BLaER1 treated with 17β-estradiol and CSF1 and Interleukin-3, amounts not matched to agents 10 nM and 100 nM (cell line): ENCODE data around the gene RHEBL1.

Source experiments
- H3K27ac ChIP-seq, 11 experiments: shearing (Covaris generic); formaldehyde crosslinking; 2 replicates each; pipeline ENCODE4 v1.8.1; 2022
- H3K27me3 ChIP-seq, 11 experiments: shearing (Covaris generic); formaldehyde crosslinking; 2 replicates each; pipeline ENCODE4 v1.8.1; 2022
- H3K36me3 ChIP-seq, 11 experiments: shearing (Covaris generic); formaldehyde crosslinking; 2 replicates each; pipeline ENCODE4 v1.8.1; 2022
- H3K4me1 ChIP-seq, 10 experiments: shearing (Covaris generic); formaldehyde crosslinking; 2 replicates each; pipeline ENCODE4 v1.8.1; 2022
- H3K4me2 ChIP-seq, 11 experiments: shearing (Covaris generic); formaldehyde crosslinking; 2 replicates each; pipeline ENCODE4 v1.8.1; 2022
- H3K4me3 ChIP-seq, 10 experiments: shearing (Covaris generic); formaldehyde crosslinking; 2 replicates each; pipeline ENCODE4 v1.8.1; 2022
- H3K9ac ChIP-seq, 11 experiments: shearing (Covaris generic); formaldehyde crosslinking; 2 replicates each; pipeline ENCODE4 v1.8.1; 2022
- H3K9me3 ChIP-seq, 11 experiments: shearing (Covaris generic); formaldehyde crosslinking; replicated peaks in 1 of 11; 2 replicates each; pipeline ENCODE4 v1.8.1; 2022
- H4K20me1 ChIP-seq, 11 experiments: shearing (Covaris generic); formaldehyde crosslinking; 2 replicates each; pipeline ENCODE4 v1.8.1; 2022
- Cebpa-rat ChIP-seq, 11 experiments: shearing (Covaris generic); IDR thresholded peaks; 2 replicates each; pipeline ENCODE4 v1.8.1; 2022

RHEBL1 gene

DNA sequence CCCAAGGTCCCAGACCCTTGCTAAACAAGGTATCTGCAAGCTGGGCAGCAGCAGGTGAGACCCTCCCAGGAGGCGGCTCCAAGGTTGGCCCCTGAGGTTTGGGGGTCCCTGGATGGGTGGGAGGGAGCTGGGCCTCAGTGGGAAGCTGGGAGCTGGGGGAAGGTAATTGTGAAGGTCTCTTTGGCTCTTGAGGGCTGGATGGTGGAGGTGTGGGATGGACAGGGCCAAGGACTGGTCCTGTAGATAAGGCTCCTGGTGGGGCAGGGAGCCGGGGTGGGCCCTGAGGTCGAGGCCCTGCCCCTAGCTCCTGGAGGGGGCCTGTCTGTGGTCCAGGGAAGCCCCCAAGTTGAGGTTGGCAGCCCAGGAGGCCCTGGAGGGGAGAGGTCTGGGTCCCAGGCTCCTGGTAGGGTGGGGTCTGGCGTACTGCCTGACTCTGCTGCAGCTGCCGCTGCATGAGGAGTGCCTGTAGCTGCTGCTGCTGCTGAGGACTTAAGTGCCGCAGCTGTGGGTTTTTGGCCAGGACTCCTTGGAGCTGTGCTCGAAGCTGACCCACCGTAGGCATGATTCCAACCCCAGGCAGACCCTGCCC, 38.1 kb downstream of the RHEBL1 start:
- Histone ChIP-seq H3K9me3 (no peaks in the 10 kb centered on the region), H4K20me1 (peaks cover 53 to 100% (median 90%) of the 10 kb centered on the region in 11 experiments), H3K4me3 (no peak overlapping the region), H3K36me3 (peaks cover 95 to 100% (median 99%) of the 10 kb centered on the region in 11 experiments), H3K27me3 (no peaks in the 10 kb centered on the region), H3K27ac (no peak overlapping the region), H3K4me2 (no peak overlapping the region), H3K9ac (no peak overlapping the region), H3K4me1 (peaks cover 0 to 20% (median 0%) of the 10 kb centered on the region in 10 experiments; a peak in 6 of 20 replicates)
- no peak for TF ChIP-seq Cebpa-rat (IDR thresholded peaks at IDR 0.05)

DNA sequence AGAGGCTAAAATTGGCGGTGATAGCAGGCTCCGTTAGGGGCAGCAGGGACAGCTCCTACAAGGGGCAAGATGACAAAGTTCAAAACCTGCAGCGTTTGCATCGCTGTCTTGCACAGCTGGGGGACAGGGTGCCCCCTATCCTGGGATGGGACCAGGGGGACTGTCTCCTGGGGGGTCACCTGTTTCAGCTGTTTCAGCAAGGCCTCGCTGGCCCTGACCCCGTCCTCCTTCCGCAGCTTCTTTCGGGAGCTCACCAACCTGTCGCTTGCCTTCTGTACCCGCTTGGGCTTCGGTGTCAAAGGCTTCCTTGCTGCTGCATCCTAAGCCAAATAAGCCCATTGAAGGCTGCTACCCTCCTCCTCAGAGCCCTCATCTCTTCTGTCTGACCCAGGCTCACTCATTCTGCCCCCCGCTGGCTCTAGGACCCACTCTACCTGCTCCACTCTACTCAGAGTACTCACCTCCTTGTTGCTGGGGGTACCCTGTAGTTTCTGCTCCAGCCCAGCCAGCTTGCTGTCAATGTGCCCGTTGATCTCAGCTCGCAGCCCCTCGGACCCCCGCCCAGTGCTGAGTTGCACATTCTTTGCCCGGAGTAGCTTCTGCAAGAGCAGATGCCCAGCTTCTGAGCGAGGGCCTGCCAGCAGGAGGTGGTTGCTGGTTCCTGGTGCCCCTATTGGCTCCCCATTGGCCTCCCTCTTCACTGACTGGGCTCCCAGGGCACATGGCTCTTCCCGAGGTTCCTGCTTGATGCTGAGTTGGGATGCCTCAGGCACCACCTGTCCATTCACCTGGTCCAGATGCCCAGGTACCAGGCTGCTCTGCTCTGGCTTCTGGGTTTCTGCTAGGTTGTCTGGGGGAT, 38.8 kb downstream of the RHEBL1 start:
- peaks cover 52 to 100% (median 90%) of the 10 kb centered on the region in 11 experiments for H4K20me1 ChIP-seq
- no peak overlapping the region for H3K9ac ChIP-seq
- TF ChIP-seq Cebpa-rat (IDR thresholded peaks at IDR 0.05): no peak
- no peak overlapping the region for H3K27ac ChIP-seq
- no peaks in the 10 kb centered on the region for H3K9me3 ChIP-seq
- no peaks in the 10 kb centered on the region for H3K27me3 ChIP-seq
- no peak overlapping the region for H3K4me2 ChIP-seq
- H3K4me3 ChIP-seq: no peak overlapping the region
- H3K4me1 ChIP-seq: peaks cover 0 to 20% (median 0%) of the 10 kb centered on the region in 10 experiments; a peak in 6 of 20 replicates
- H3K36me3 ChIP-seq: peaks cover 95 to 100% (median 99%) of the 10 kb centered on the region in 11 experiments

DNA sequence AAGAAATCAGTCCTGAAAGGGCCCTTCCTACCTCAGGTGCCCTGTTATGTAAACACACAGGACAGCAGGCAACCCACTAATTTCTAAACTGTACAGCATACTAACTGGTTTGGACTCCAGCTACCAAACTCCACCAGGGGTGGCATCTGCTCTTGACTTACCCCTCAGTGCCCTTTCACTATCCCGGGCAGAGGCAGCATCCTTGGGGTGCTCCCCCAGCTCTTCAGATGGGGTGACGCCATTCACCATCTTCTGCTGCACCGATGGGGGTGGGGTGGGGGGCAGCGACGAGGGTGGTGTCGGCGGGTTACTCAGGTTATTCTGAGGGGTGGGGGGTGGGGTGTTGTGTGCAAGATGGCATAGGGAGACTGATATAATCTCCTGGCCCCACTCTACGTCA, 39.7 kb downstream of the RHEBL1 start:
- H3K4me1 ChIP-seq: peaks cover 0 to 20% (median 0%) of the 10 kb centered on the region in 10 experiments; a peak in 6 of 20 replicates
- H3K4me3 ChIP-seq: no peak overlapping the region
- peaks cover 95 to 100% (median 99%) of the 10 kb centered on the region in 11 experiments for H3K36me3 ChIP-seq
- H3K9ac ChIP-seq: no peak overlapping the region
- peaks cover 53 to 100% (median 90%) of the 10 kb centered on the region in 11 experiments for H4K20me1 ChIP-seq
- H3K27ac ChIP-seq: no peak overlapping the region
- H3K27me3 ChIP-seq: no peaks in the 10 kb centered on the region
- no peak overlapping the region for H3K4me2 ChIP-seq
- no peaks in the 10 kb centered on the region for H3K9me3 ChIP-seq
- no peak for TF ChIP-seq Cebpa-rat (IDR thresholded peaks at IDR 0.05)

DNA sequence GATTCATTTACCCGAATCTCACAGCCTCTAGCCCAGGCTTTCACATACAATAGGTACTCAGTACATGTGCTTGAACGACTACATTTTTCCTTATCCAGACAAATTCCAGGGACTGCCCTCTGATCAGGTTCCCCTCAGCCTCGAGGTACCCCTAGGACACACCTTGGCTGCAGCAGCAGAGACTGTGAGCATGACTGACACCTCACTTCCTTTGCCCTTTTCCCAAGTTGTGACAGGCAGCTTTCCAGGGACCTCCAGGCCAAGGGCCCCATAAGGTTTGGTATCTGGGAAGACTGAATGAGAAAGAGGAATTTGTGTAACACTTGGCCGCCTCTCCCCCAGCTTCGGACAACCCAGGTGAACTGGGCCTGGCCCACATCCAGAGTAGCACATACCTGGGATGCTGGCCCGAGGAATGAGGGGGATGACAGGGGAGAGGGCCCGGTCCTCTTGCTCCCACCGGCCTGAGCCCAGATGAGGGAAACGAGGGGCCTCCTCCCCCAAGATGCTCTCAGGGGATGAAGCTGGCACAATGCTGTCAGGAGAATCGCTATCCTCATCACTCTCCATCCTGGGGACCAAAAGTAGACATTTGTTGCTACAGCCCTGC, 41.0 kb downstream of the RHEBL1 start:
- Histone ChIP-seq H4K20me1 (peaks cover 45 to 100% (median 90%) of the 10 kb centered on the region in 11 experiments), H3K9me3 (no peaks in the 10 kb centered on the region), H3K4me1 (peaks cover 0 to 20% (median 0%) of the 10 kb centered on the region in 10 experiments; a peak in 6 of 20 replicates), H3K4me3 (no peak overlapping the region), H3K4me2 (peak overlapping the region in 2 of 11 experiments; percentile 14 to 30; a peak in 4 of 22 replicates), H3K27ac (no peak overlapping the region), H3K36me3 (peaks cover 95 to 100% (median 99%) of the 10 kb centered on the region in 11 experiments), H3K9ac (peak overlapping the region in 1 of 11 experiments; percentile 4; a peak in 1 of 22 replicates), H3K27me3 (no peaks in the 10 kb centered on the region)
- TF ChIP-seq Cebpa-rat (IDR thresholded peaks at IDR 0.05): no peak

DNA sequence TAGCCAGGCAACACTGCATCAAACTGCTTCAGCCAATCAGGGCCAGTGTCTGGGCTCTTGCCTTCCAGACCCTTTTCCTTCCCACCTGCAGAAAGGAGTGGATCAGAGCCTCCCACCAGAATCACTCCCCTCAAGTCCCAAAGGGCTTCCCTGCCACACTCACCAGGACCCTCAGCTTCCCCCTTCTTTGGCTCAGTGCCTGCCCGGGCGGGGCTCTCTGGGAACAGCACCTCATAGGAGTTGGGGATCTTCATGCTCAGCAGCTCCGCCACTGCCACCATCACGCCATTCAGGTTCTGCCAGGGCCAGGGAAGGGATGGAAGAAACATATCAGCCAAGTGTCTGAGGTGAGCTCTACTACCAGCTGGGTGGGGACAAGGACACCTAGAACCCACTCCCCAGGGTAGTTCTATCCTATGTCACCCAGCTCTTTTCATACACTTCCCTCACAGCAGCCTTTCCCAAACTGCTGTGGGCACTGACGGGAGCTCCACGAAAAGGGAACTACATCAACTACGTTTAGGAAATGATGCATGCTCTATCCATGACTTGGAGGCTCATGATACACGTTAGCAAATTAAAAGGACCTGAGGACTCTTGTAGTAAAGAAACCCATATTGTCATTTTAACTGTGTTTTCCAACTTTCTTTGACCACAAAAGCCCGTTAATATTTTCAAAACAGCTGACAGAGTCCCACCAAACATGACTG, 41.8 kb downstream of the RHEBL1 start:
- Histone ChIP-seq H3K27me3 (no peaks in the 10 kb centered on the region), H3K4me3 (no peak overlapping the region), H3K9ac (peak overlapping the region in 1 of 11 experiments; percentile 4; a peak in 1 of 22 replicates), H3K4me2 (peak overlapping the region in 2 of 11 experiments; percentile 14 to 30; a peak in 3 of 22 replicates), H3K27ac (no peak overlapping the region), H3K4me1 (peaks cover 0 to 20% (median 0%) of the 10 kb centered on the region in 10 experiments; a peak in 6 of 20 replicates), H4K20me1 (peaks cover 38 to 100% (median 88%) of the 10 kb centered on the region in 11 experiments), H3K9me3 (no peaks in the 10 kb centered on the region), H3K36me3 (peaks cover 95 to 100% (median 99%) of the 10 kb centered on the region in 11 experiments)
- no peak for TF ChIP-seq Cebpa-rat (IDR thresholded peaks at IDR 0.05)

DNA sequence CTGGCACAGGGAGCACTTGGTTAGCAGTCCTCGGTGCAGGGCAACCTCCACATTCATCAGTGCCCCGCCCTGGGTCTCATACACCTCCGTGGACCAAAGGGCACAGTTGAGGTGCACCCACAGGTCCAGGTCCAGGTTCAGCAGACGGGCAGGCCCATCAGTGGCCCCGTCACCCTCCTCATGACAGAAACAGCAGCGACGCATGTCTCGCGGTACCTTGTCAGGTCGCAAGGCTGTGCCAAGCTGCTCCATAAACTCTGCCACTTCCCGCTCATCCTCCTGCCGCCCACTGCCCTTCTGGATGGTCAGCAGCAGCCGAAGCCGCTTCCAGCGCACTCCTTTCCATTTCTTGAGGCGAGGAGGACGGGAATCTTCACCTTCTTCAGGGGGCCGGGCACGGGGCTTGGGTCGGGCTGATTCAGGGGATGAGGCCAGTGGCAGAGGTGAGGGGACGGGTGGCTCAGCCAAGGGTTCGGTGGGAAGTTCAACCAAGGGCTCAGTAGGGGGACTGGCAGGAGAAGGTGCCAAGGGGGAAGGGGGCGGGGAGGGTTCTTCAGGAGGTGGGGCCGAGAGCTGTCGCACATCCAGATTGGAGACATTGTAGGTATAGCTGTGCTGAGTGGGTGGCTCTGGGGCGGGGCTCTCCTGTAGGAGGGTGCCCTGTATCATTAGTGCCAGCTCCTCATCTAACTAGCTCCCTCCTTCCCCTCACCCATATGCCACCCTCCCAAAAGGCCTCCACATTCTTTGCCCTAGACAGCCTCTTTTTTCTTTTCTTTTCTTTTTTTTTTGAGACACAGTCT, 42.9 kb downstream of the RHEBL1 start:
- H3K27me3 ChIP-seq: no peaks in the 10 kb centered on the region
- no peak overlapping the region for H3K27ac ChIP-seq
- no peak overlapping the region for H3K4me3 ChIP-seq
- peaks cover 26 to 100% (median 79%) of the 10 kb centered on the region in 11 experiments for H4K20me1 ChIP-seq
- TF ChIP-seq Cebpa-rat (IDR thresholded peaks at IDR 0.05): no peak
- peaks cover 95 to 100% (median 99%) of the 10 kb centered on the region in 11 experiments for H3K36me3 ChIP-seq
- H3K9ac ChIP-seq: no peak overlapping the region
- H3K9me3 ChIP-seq: no peaks in the 10 kb centered on the region
- no peak overlapping the region for H3K4me2 ChIP-seq
- peaks cover 0 to 20% (median 2%) of the 10 kb centered on the region in 10 experiments; a peak in 9 of 20 replicates for H3K4me1 ChIP-seq

DNA sequence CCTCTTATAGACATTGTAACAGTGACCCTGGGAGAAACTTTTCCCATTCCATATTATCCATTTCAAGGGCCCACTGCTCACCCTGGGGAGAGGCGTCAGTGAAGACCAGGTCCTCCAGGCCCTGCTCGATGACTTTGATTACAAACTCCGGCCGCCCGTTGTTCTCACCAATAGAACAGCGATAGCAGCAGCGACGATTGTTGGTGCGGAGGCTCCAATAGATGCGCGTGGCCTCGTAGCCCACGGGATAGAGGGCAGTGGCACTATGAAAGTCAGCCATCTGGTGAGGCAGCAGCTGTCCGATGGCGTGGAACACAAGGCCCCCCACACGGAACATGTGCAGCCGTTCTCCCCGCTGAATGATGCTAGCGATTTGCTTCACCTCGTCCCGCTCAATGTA, 43.7 kb downstream of the RHEBL1 start:
- Histone ChIP-seq H3K9me3 (no peaks in the 10 kb centered on the region), H3K27ac (no peak overlapping the region), H3K36me3 (peaks cover 95 to 100% (median 99%) of the 10 kb centered on the region in 11 experiments), H3K4me2 (no peak overlapping the region), H4K20me1 (peaks cover 23 to 92% (median 71%) of the 10 kb centered on the region in 11 experiments), H3K27me3 (no peaks in the 10 kb centered on the region), H3K4me3 (no peak overlapping the region), H3K9ac (no peak overlapping the region), H3K4me1 (peaks cover 0 to 27% (median 9%) of the 10 kb centered on the region in 10 experiments; a peak in 15 of 20 replicates)
- no peak for TF ChIP-seq Cebpa-rat (IDR thresholded peaks at IDR 0.05)

DNA sequence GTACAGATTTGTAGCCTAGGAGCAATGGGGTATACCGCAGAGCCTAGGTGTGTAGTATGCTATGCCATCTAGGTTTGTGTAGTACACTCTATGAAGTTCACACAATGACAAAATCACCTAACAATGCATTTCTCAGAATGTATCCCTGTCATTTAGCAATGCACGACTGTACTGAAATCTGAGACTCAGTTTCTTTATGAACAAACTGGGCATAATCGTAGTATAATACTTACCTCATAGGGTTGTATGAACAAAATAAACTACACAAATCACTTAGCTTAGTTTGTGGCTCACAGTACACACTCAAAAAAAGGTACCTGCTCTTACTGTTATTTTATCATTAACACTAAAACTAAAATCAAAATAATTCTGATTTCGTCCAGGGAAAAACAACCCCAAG, 44.3 kb downstream of the RHEBL1 start:
- Histone ChIP-seq H3K27ac (no peak overlapping the region), H3K27me3 (no peaks in the 10 kb centered on the region), H3K36me3 (peaks cover 88 to 99% (median 97%) of the 10 kb centered on the region in 11 experiments), H3K4me1 (peaks cover 4 to 34% (median 16%) of the 10 kb centered on the region in 10 experiments), H3K9ac (no peak overlapping the region), H4K20me1 (peaks cover 23 to 85% (median 65%) of the 10 kb centered on the region in 11 experiments; a peak in 21 of 22 replicates), H3K9me3 (no peaks in the 10 kb centered on the region), H3K4me2 (no peak overlapping the region), H3K4me3 (no peak overlapping the region)
- no peak for TF ChIP-seq Cebpa-rat (IDR thresholded peaks at IDR 0.05)
